K562 (cell line): ENCODE data around the gene CRAT. TPM values are rescaled to one million over a fixed set of nuclear protein-coding genes. Genes with fewer than 3 reads are reported as not detected.

ENCODE experiments used
- ATAC-seq: fragments of 200-7000 bp; cut with Tn5 transposase; 3 replicates; pipeline ENCODE4 v1.9.1; 2020; ENCODE audit warnings: moderate library complexity
- BruUV-seq: library from RNA; stranded (reverse); fragments of 400-500 nt; replicated peaks from 2 replicates; lab custom pipeline; 2021; lab: Mats Ljungman, UMichigan
- CTCF ChIA-PET: fragments of 300-600 bp; formaldehyde crosslinking; extraction: SDS; loops from one replicate; lab custom pipeline; 2021; ENCODE audit warnings: low intra/inter-chr PET ratio; lab: Yijun Ruan, JAX
- POLR2A ChIA-PET: fragments of 300-600, 350-650 bp; sonication (Branson Sonifier 250); formaldehyde crosslinking; extraction: SDS; loops from one replicate; lab custom pipeline; 2021; ENCODE audit warnings: antibody characterized with exemption, inconsistent platforms; lab: Yijun Ruan, JAX
- DNase-seq, 4 experiments: peaks; one replicate each; pipeline versions ENCODE4 v3.0.0 to v3.0.0-alpha.2; 2011 to 2018; ENCODE audit warnings: low spot score in 3 of 4, mixed read lengths in 3 of 4; ENCODE audit errors: extremely low read depth in 1 of 4
- FAIRE-seq: peaks from 2 replicates; lab custom pipeline; 2011; peaks lifted over from hg19 to GRCh38; lab: Jason Lieb, UNC
- H2AFZ ChIP-seq: 2 replicates; pipeline ENCODE4 v1.6.0; 2011; ENCODE audit warnings: low read depth, low read length, control low read depth, inconsistent platforms
- H3K27ac ChIP-seq: fragments of 200-600 bp; 3 replicates; pipeline ENCODE4 v1.8.0; 2011; ENCODE audit warnings: low read depth, mild to moderate bottlenecking, control low read depth, inconsistent platforms, low read length, moderate library complexity, mixed read lengths; ENCODE audit errors: extremely low read depth
- H3K27me3 ChIP-seq, 2 experiments: fragments of 300-600 bp in 1 of 2; 2 replicates in 1 of 2; 3 replicates in 1 of 2; pipeline versions ENCODE4 v1.6.0 to v1.8.0; 2011; ENCODE audit warnings: inconsistent platforms in 2 of 2, low read length in 2 of 2, mild to moderate bottlenecking in 1 of 2, mixed read lengths in 1 of 2, moderate library complexity in 1 of 2; ENCODE audit not compliant: control insufficient read depth in 2 of 2, insufficient read depth in 2 of 2
- H3K36me3 ChIP-seq: fragments of 300-600 bp; 3 replicates; pipeline ENCODE4 v1.8.0; 2011; ENCODE audit warnings: mild to moderate bottlenecking, low read length, inconsistent platforms; ENCODE audit not compliant: control insufficient read depth, insufficient read depth
- H3K4me1 ChIP-seq, 2 experiments: fragments of 200-600 bp in 1 of 2; replicated peaks in 1 of 2; 2 replicates in 1 of 2; 3 replicates in 1 of 2; pipeline versions ENCODE4 v1.5.1 to v1.8.0; 2011; ENCODE audit warnings: inconsistent platforms in 2 of 2, low read length in 2 of 2, mild to moderate bottlenecking in 1 of 2, mixed read lengths in 1 of 2, moderate library complexity in 1 of 2; ENCODE audit not compliant: control insufficient read depth in 2 of 2, insufficient read depth in 2 of 2
- H3K4me2 ChIP-seq: 2 replicates; pipeline ENCODE4 v1.6.1; 2011; ENCODE audit warnings: low read length, control low read depth, inconsistent platforms, mixed read lengths; ENCODE audit not compliant: insufficient read depth
- H3K4me3 ChIP-seq: fragments of 200-600 bp; sonication (generic), shearing (Covaris generic); 2 replicates; pipeline ENCODE4 v1.5.1; 2016; ENCODE audit warnings: control low read depth, inconsistent platforms
- H3K79me2 ChIP-seq: fragments of 200-600 bp; 3 replicates; pipeline ENCODE4 v1.8.0; 2011; ENCODE audit warnings: low read length, inconsistent platforms; ENCODE audit not compliant: control insufficient read depth, insufficient read depth
- H3K9ac ChIP-seq, 2 experiments: 2 replicates each; pipeline versions ENCODE4 v1.6.0 to v1.6.1; 2011; ENCODE audit warnings: low read depth in 2 of 2, low read length in 2 of 2, control low read depth in 1 of 2, inconsistent platforms in 1 of 2, mild to moderate bottlenecking in 1 of 2, mixed read lengths in 1 of 2; ENCODE audit not compliant: insufficient read depth in 1 of 2
- H3K9me1 ChIP-seq: one replicate; pipeline ENCODE4 v1.6.0; 2011; ENCODE audit warnings: inconsistent platforms, mild to moderate bottlenecking, low read length, moderate library complexity; ENCODE audit not compliant: control insufficient read depth, insufficient read depth
- H3K9me3 ChIP-seq: replicated peaks from 2 replicates; pipeline ENCODE4 v1.5.1; 2011; ENCODE audit warnings: low read depth, low read length, inconsistent platforms; ENCODE audit not compliant: control insufficient read depth, insufficient read depth
- H4K20me1 ChIP-seq: replicated peaks from 2 replicates; pipeline ENCODE4 v1.6.1; 2011; ENCODE audit warnings: low read length, inconsistent platforms, mixed read lengths; ENCODE audit not compliant: control insufficient read depth, insufficient read depth
- DACH1 ChIP-seq: fragments of 450-650 bp; IDR thresholded peaks from 2 replicates; pipeline ENCODE4 v1.6.1; 2018; ENCODE audit not compliant: partially characterized antibody
- HIVEP1 ChIP-seq: fragments of 250-450 bp; sonication (Bioruptor Pico); IDR thresholded peaks from 2 replicates; pipeline ENCODE4 v1.4.0; 2020; ENCODE audit warnings: mild to moderate bottlenecking
- HNRNPH1 ChIP-seq: fragments of 200-400 bp; formaldehyde crosslinking; optimal IDR thresholded peaks from 2 replicates; pipeline ENCODE3; 2017; ENCODE audit warnings: low read depth, mild to moderate bottlenecking, low read length, moderate library complexity
- NFRKB ChIP-seq: fragments of 450-650 bp; IDR thresholded peaks from 2 replicates; pipeline ENCODE4 v1.6.1; 2016; ENCODE audit warnings: low read depth
- NR0B1 ChIP-seq: fragments of 450-650 bp; IDR thresholded peaks from one replicate; pipeline ENCODE4 v1.6.1; 2018; ENCODE audit warnings: mild to moderate bottlenecking, moderate library complexity; ENCODE audit not compliant: partially characterized antibody
- SMARCA4 ChIP-seq: fragments of 450-650 bp; IDR thresholded peaks from 2 replicates; pipeline ENCODE4 v1.6.1; 2016
- SRSF9 ChIP-seq: fragments of 200-400 bp; formaldehyde crosslinking; IDR thresholded peaks from 2 replicates; pipeline ENCODE4 v1.6.1; 2017; ENCODE audit warnings: low read depth, low read length, borderline replicate concordance
- TRIM25 ChIP-seq: fragments of 450-650 bp; IDR thresholded peaks from 2 replicates; pipeline ENCODE4 v1.7.0; 2016; ENCODE audit warnings: borderline replicate concordance
- ZBTB40 ChIP-seq, 2 experiments: fragments of 450-650 bp in 1 of 2; sonication (generic) in 1 of 2; formaldehyde crosslinking in 1 of 2; IDR thresholded peaks; 2 replicates each; pipeline versions ENCODE4 v1.7.1 to v1.9.0; 2016 to 2022; ENCODE audit warnings: inconsistent platforms in 1 of 2, mild to moderate bottlenecking in 1 of 2, missing genetic modification reagents in 1 of 2
- ZNF232 ChIP-seq: sonication (generic); formaldehyde crosslinking; IDR thresholded peaks from 2 replicates; pipeline ENCODE4 v1.8.0; 2022; ENCODE audit warnings: mild to moderate bottlenecking, missing genetic modification reagents
- ZNF57 ChIP-seq: fragments of 450-650 bp; formaldehyde crosslinking; IDR thresholded peaks from 2 replicates; pipeline ENCODE4 v1.4.0; 2020; ENCODE audit warnings: mild to moderate bottlenecking, moderate library complexity
- WGBS: fragments of 100-300 bp; shearing (Covaris generic); methylation state at CpG from one replicate; pipeline ENCODE4 v1.1.6; 2016; ENCODE audit warnings: low coverage, mixed read lengths; ENCODE audit not compliant: insufficient coverage; ENCODE audit errors: missing lambda C conversion rate; 5-methylcytosine and 5-hydroxymethylcytosine counted together
- in situ Hi-C: fragments of 300-500 bp; cut with MboI; formaldehyde crosslinking; loops from 4 replicates; pipeline ENCODE4 v1.15.0; 2018; ENCODE audit warnings: inconsistent platforms, mixed read lengths
- intact Hi-C: fragments of 100-400 bp; cut with micrococcal nuclease; formaldehyde crosslinking; loops from 2 replicates; pipeline ENCODE4 v1.14.2; 2022
- polyA plus RNA-seq, 8 experiments: library from polyadenylated mRNA; depleted of rRNA in 4 of 8; stranded (reverse) in 5 of 8; unstranded in 3 of 8; fragments of >200 nt; fragmentation: Nextera tagmentation in 2 of 8; fragmentation: Illumina TruSeq in 1 of 8; extraction: Ambion mirVana in 2 of 8; extraction: Trizol in 1 of 8; gene quantifications; 2 replicates each; pipeline versions ENCODE4 v1.2.1 to v1.2.3, GENCODE V29; 2011 to 2014; ENCODE audit warnings: inconsistent platforms in 1 of 8, missing spikeins in 1 of 8
- total RNA-seq, 7 experiments: library from RNA; depleted of rRNA in 6 of 7; stranded (reverse); fragments of >200 nt in 6 of 7; fragmentation: Illumina TruSeq in 2 of 7; extraction: Trizol in 2 of 7; gene quantifications; 2 replicates each; pipeline versions ENCODE4 v1.2.1 to v1.2.3, GENCODE V29; 2011 to 2021; ENCODE audit warnings: low replicate concordance in 1 of 7

CRAT gene
- total and polyA plus RNA-seq, 9 of the 15 experiments (the other 6 are each of a cell fraction or from before 2014, with no cell fraction given), result 0.20 to 13.8 (median 5.4) TPM

- H3K27me3 ChIP-seq, result no peaks in the 10 kb centered on the region
- intact Hi-C loops (no loop called here), in situ Hi-C loops (no loop called here)
- DNase-seq (no peak), FAIRE-seq (no peak), ATAC-seq (no peak)
- no peak overlapping the region for H3K4me2 ChIP-seq
- H4K20me1 ChIP-seq, result no peaks in the 10 kb centered on the region
- H3K9ac ChIP-seq, result no peak overlapping the region
- CTCF ChIA-PET, result no interaction called here
- no peak overlapping the region for H2AFZ ChIP-seq
- H3K4me3 ChIP-seq, result no peak overlapping the region
- WGBS, result 95% methylated on average over 8 of the region's 8 CpGs
- no peaks in the 10 kb centered on the region for H3K9me1 ChIP-seq
- no TSS peak for BruUV-seq
- peaks cover 73% of the 10 kb centered on the region for H3K36me3 ChIP-seq
- no peak overlapping the region for H3K27ac ChIP-seq
- no peaks in the 10 kb centered on the region; a peak in 2 of 5 replicates for H3K4me1 ChIP-seq
- TF ChIP-seq NFRKB, result no peak
- no peak for TF ChIP-seq TRIM25
- no peak for TF ChIP-seq ZNF57 (CRISPR knock-in tag)
- TF ChIP-seq ZBTB40 (IDR thresholded peaks at IDR 0.05), result no peak
- TF ChIP-seq ZBTB40 (CRISPR knock-in tag; IDR thresholded peaks at IDR 0.05), result no peak
- TF ChIP-seq HIVEP1, result no peak
- no peak for TF ChIP-seq NR0B1
- no peak for TF ChIP-seq ZNF232 (CRISPR knock-in tag)
- no peak for TF ChIP-seq SMARCA4
- TF ChIP-seq SRSF9, result no peak
- TF ChIP-seq DACH1, result no peak
- no peak for TF ChIP-seq HNRNPH1
- no peaks in the 10 kb centered on the region; the same call in 2 of the 3 replicates for H3K79me2 ChIP-seq
- H3K9me3 ChIP-seq, result no peaks in the 10 kb centered on the region
- POLR2A ChIA-PET, result interaction anchor here (0.6 to 5.2 kb wide), 4 partner anchors 7 to 34 kb away, joined by 3 to 35 read pairs (median 4); no protein-coding TSS in a partner anchor
Observed at GRCh38 chr9:129125478-129125877, 14.9 kb upstream of the CRAT start.
